Adrenal gland (tissue), 5 donors: ENCODE measurements around the gene CPNE8.

ENCODE experiments used
- CTCF ChIP-seq, 6 experiments: fragments of 450-650 bp in 4 of 6; fragments of 200-600 bp in 2 of 6; sonication (generic) in 1 of 6; IDR thresholded peaks; 1 replicate in 5 of 6; 2 replicates in 1 of 6; pipeline versions ENCODE4 v1.5.1 to v1.8.0; 2016 to 2021; ENCODE audit warnings: antibody characterized with exemption in 6 of 6, mild to moderate bottlenecking in 2 of 6, moderate library complexity in 1 of 6
- POLR2A ChIP-seq, 2 donors: fragments of 450-650 bp; IDR thresholded peaks; one replicate each; pipeline ENCODE4 v1.6.1; 2017; ENCODE audit warnings: antibody characterized with exemption in 2 of 2, mild to moderate bottlenecking in 2 of 2, moderate library complexity in 1 of 2
- donor health status: DM: no; HTN: no; CAD: no.

GRCh38 chr12:38844267-38844666 is 61.1 kb downstream of the CPNE8 start:
- TF ChIP-seq POLR2A (IDR thresholded peaks at IDR 0.05) (no peak), CTCF (IDR thresholded peaks at IDR 0.05) (no peak)
